Measurements from ENCODE around the gene EIF2S2.

Gene EIF2S2

GRCh38 chr20:34070859-34071258 is 41.2 kb downstream of the EIF2S2 start:
- no peak for TF ChIP-seq CTCF (IDR thresholded peaks at IDR 0.05; ENCODE audit: low read depth, low read length)
- no peak for DNase-seq
- H3K9me3 ChIP-seq = no peaks in the 10 kb centered on the region
- no peaks in the 10 kb centered on the region for H3K27me3 ChIP-seq
- H3K4me1 ChIP-seq = peaks cover 9% of the 10 kb centered on the region; the same call in 1 of the 2 replicates
- H3K4me3 ChIP-seq (ENCODE audit: low read depth, low read length) = no peak overlapping the region
- peaks cover 10% of the 10 kb centered on the region; the same call in 1 of the 2 replicates for H3K36me3 ChIP-seq

- Histone ChIP-seq H3K4me3 (ENCODE audit: low read depth, low read length) (no peak overlapping the region), H3K27me3 (no peaks in the 10 kb centered on the region), H3K36me3 (peaks cover 10% of the 10 kb centered on the region; the same call in 1 of the 2 replicates), H3K4me1 (peaks cover 15% of the 10 kb centered on the region), H3K9me3 (no peaks in the 10 kb centered on the region)
- TF ChIP-seq CTCF (IDR thresholded peaks at IDR 0.05; ENCODE audit: low read depth, low read length) = no peak
- no peak for DNase-seq
Observed at GRCh38 chr20:34070079-34070439, 42.0 kb downstream of the EIF2S2 start.

GRCh38 chr20:34069341-34070078 is 42.5 kb downstream of the EIF2S2 start:
- Histone ChIP-seq H3K4me1 (peaks cover 21% of the 10 kb centered on the region), H3K36me3 (peaks cover 10% of the 10 kb centered on the region; the same call in 1 of the 2 replicates), H3K27me3 (no peaks in the 10 kb centered on the region), H3K4me3 (ENCODE audit: low read depth, low read length) (no peak overlapping the region), H3K9me3 (no peaks in the 10 kb centered on the region)
- TF ChIP-seq CTCF (IDR thresholded peaks at IDR 0.05; ENCODE audit: low read depth, low read length) = peak; percentile 96
- peak; percentile 73 for DNase-seq

- no peak for DNase-seq
- Histone ChIP-seq H3K9me3 (no peaks in the 10 kb centered on the region), H3K4me3 (ENCODE audit: low read depth, low read length) (no peak overlapping the region), H3K27me3 (no peaks in the 10 kb centered on the region), H3K4me1 (peaks cover 29% of the 10 kb centered on the region), H3K36me3 (peaks cover 10% of the 10 kb centered on the region; the same call in 1 of the 2 replicates)
- TF ChIP-seq CTCF (IDR thresholded peaks at IDR 0.05; ENCODE audit: low read depth, low read length) = no peak
Observed at GRCh38 chr20:34068001-34068400, 44.0 kb downstream of the EIF2S2 start.

- no peaks in the 10 kb centered on the region for H3K27me3 ChIP-seq
- H3K36me3 ChIP-seq = peaks cover 2% of the 10 kb centered on the region; the same call in 1 of the 2 replicates
Observed at GRCh38 chr20:34066476-34067090, 45.5 kb downstream of the EIF2S2 start.

More at GRCh38 chr20:34066476-34067090, 45.5 kb downstream of the EIF2S2 start:
- Histone ChIP-seq H3K4me3 (ENCODE audit: low read depth, low read length) (no peak overlapping the region), H3K4me1 (peaks cover 38% of the 10 kb centered on the region), H3K9me3 (no peaks in the 10 kb centered on the region)
- DNase-seq = no peak
- no peak for TF ChIP-seq CTCF (IDR thresholded peaks at IDR 0.05; ENCODE audit: low read depth, low read length)
